Stimulated activated CD8-positive, alpha-beta memory T cell treated with anti-CD3 and anti-CD28 coated beads, Interleukin-7, amount 100 ng/mL, for 24 hours (primary cell): ENCODE measurements around the gene SELENOO.
A peak's percentile ranks its signal among the peaks of the same experiment; 100 is the strongest.

ENCODE experiments used
- DNase-seq: peaks from one replicate; pipeline ENCODE4 v3.0.0-alpha.2; 2020; ENCODE audit warnings: low read depth

Gene SELENOO

DNA sequence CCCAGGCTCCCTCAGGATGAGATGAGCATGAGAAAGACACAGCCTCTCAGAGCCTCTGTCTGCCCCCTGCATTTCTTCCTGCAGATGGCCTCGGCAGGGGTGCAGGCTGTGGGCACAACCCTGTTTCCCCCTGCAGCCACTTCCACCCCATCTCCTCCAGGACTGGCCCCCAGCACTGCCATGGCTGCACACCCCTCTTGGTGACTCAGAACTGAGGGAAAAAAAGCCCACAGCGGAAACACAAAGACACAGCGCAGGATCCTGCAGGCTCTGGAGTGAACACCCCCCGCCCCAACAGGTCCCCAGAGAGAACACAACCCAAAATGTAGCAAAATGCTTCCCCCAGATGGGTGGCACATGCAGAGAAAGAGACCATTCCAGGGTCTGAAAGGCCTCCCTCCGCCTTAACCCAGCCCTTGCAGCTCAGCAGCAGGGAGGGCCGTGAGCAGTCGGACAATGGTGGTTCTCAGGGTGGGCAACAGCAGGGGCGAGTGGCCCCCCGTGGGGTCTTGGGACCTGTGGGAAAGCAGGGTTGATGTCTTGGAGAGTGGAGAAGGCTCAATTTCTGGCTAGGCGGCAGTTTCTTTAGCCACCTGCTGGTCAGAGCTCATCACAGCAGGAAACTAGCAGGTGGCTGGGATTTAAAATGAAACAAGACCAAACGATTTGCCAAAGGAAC lies 36.1 kb downstream of the SELENOO start:
- DNase-seq = no peak

DNA sequence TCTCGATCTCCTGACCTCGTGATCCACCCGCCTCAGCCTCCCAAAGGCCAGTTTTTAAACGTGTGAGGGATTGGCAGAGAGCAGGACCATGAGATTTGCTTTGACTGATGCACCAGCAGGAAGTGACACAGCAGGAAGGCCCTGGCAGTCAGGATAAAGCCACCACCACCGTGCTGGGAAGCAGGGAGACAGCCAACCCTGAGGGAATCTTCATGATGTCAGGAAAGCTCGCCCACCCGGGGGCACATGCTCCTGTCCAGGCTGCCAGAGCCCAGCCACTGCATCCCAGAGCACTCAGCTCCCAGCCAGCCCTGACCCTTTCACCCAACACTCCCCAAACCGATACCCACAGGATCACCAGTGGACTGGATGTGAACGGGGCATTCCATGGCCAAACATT lies 37.9 kb downstream of the SELENOO start:
- no peak for DNase-seq

DNA sequence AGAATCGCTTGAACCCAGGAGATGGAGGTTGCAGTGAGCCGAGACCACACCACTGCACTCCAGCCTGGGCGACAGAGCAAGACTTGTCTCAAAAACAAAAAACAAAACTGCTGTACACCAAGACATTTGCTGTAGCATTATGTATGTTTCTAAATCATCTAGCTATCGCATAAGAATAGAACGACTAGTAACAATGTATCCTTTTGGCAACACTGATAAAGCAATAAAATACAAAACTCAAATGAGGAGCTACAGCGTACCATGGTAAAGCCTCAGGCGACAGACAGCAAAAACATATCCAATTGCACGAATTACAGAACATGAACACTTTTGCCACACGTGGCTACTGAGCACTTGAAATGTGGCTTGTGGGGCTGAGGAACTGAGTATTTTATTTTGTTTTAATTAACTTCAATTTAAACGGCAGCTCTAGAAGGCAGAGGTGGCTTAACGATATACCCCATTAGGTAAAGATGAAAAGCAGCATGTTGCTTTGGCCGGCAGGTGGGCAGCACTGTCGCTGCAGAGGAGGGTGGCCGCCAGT lies 41.7 kb downstream of the SELENOO start:
- DNase-seq = no peak

DNA sequence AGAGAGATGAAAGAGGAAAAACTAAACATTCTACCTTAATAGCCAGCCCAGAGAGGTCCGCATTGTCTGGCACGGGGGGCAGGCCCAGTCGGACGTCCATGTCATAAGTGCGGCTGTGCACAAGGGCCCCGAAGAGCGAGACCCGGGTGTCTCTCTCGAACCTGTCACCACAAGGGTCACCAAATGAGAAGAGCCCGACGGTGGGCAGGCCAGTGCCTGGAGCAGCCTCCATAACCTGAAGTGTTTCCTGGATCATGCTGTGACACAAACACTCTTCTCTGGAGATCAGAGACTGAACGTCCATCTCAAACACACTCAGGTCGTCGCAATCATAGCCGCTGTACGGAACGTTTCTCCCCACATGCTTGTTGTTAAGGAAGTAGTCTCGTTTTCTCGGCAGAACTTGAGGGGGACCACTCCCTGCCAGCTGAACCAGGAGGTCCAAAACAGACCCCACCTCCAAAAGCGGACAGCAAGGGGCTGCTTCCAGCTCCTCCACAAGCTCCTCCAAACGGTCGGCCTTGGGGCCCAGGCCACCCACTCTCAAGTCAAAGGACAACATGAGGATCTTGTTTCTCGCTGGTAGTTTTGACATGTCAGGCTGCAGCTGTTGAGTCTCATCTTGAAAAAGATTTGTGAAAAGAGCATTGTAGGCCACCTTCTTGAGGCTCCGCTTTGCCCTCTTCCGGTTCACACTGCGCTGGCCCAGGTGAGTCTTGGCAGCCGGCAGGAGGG lies 43.0 kb downstream of the SELENOO start:
- no peak for DNase-seq

DNA sequence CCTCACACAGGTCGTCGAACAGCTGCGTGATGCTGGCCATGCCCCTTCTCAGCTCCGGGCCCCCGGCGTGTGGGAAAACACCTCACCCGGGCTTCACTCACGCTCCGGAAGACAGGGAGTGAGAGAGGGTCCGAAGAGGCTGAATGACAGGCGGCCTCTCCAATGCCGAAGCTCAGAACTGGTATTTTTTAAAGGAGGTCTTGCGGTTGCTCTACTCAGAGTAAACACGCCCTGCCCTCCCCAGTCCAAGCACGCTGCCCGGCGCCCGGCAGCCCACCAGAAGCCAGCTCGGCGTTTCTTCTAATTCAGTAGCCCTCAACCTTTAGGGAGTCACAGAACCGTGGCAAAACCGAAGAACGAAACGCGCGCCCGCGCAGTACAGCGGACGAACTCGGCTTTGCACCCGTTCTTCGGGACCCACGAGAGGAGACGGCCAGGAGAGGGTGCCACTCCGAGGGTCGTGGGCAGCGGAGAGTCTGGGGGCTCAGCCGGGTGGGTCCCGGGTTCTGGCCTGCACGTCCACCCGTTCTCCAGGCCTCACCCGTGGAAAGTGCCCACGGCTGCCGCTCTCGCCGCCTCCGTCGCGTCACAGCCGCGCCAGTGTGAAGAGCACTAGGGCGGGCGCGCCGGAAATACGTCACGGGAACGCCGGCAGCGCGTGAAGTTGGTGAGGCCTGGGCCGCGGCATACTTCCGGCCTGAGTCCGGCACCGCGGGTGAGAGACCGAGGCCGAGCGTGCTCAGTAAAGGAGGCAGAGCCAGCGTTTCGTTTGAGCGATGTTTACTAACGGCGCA lies 43.8 kb downstream of the SELENOO start, which contains the start of gene TUBGCP6:
Gene TUBGCP6, minus strand, starts transcription at position 604 of the 794 bp plus-strand sequence. Its CDS starts 564 bp downstream, at position 40.
- DNase-seq = peak; percentile 85

DNA sequence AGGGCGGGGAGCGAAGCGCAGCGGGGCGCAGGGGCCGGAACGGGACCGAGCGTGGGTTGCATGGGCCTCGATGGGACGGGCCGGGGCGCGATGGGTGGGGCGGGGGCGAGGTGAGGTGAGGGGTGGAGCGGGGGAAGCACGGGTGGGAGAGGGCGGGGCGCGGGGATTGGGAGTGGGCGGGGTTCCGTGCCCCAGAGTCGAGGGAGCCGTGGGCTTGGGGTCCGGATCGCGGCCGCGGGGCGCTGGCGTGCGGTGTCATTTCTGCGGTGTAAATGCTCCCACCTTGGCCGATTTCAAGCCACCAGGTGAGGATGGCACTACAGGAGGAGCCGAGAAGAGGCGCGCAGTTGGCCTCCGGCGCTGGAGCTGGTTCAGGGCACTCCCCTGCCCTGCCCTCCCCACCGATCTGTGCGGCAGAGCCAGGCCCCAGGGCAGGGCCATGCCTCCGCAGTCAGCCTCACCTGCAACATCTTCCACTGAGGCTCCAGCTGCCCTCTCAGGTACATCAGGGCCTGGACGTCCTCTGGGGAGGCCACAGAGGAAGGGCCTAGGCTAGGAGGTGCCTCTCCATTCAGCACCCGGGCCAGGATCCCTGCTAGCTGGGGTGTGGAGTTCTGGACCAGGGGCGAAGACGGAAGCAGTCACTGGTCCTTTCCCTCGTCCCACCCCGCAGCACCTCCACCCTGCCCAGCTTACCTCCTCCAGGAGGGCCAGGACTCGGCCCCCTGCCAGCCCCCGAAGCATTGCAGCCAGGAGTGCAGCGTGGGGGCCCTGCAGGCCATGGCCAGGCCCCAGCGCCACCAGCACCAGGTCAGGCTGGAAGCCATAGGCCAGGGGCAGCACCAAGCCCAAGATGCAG lies 44.6 kb downstream of the SELENOO start:
- no peak for DNase-seq

DNA sequence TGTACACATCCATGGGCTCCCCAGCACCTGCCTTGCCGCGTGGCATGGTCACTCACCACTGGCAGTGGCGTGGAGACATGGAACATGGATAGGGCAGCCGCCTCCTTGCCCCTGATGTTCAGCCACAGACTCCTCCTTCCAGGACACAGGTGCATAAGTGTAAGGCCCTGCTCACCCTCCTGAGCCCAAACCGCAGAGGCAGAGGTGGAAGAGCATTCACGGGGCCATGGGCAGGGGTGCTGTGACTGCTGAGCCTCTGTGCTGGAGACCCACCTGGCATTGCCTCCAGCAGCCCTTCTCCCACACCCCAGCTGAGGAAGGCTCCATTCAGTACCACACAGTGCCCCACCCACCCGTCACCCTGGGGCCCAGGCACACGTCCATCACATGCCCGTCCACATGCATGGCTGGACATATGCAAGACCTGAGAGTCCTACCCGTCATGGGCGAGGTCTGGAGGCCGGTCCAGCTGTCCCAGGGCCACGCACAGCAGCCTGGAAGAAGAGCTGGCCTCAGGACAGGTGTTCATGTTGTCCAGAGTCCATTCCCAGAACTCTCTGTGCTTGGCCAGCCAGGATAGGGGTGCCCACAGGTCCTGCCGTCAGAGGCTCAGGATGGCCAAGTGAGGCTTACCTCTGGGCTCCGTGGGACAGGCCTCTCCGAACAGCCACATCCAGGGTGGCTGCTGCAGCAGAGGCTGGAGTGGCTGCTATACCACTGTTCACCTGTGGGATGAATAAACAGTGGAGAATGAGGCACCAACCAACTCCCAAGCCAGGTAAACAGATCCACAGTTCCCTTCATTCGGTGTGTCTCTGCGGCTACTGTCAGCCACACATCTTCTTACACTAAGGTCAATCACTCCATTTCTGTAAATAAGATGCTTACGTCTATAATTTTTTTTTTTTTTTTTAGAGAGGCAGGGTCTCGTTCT lies 45.7 kb downstream of the SELENOO start:
- DNase-seq = no peak

DNA sequence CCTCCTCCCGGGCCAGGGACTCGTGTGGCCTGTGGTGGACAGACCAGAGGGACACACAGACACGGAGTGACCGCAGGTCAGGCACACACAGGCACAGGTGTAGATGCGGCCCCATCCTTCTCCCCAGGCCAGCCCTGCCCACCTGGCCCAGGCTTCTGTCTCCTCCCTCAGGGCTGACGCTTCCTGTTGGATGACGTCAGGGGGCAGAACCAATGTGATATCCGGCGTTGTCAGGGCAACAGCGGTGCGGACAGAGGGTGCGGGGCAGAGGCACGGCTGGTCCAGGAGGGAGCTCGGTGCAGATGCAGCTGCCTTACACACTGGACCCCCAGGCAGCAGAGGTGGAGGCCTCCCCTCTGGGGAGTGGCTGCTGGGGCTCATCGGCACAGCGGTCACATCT lies 46.9 kb downstream of the SELENOO start:
- no peak for DNase-seq

DNA sequence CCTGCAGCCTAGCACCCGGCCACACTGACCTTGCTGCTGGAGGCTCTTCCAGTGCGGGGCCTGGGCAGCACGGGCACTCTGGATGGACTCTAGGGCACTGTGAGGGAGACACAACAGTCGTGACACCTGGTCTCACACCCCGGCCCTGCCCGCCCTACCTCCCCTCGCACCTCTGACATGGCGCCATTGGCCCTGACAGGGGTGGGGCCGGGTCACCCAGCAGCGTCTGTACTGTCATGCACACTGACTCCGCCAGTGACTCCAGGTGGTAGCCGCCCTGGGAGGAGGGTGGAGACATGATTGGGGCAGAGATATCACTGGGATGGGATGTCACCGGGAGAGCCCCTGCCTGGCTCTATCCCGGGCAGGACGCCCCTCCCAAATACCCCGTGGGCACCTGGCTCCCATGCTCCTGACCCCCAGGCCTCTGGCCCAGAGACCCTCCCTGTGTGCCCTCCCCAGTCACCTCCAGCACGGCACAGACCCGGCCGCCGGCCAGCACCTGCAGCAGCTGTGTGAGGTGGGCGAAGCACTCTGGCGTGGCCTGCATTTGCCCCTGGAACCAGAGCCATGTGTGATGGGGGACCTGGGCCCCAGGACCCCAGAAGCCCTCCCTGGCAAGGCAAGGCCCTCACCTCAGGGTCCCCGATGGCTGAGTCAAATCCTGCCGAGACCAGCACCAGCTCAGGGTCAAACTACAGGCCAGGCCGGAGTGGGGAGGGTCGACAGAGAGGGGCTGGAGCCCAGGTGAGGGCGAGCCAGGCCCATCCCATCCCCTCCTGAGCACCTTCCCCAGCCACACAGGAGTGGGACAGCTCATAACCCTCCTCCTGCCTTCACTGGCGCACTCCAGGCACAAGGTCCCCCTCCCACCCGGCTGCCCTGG lies 47.6 kb downstream of the SELENOO start:
- no peak for DNase-seq

DNA sequence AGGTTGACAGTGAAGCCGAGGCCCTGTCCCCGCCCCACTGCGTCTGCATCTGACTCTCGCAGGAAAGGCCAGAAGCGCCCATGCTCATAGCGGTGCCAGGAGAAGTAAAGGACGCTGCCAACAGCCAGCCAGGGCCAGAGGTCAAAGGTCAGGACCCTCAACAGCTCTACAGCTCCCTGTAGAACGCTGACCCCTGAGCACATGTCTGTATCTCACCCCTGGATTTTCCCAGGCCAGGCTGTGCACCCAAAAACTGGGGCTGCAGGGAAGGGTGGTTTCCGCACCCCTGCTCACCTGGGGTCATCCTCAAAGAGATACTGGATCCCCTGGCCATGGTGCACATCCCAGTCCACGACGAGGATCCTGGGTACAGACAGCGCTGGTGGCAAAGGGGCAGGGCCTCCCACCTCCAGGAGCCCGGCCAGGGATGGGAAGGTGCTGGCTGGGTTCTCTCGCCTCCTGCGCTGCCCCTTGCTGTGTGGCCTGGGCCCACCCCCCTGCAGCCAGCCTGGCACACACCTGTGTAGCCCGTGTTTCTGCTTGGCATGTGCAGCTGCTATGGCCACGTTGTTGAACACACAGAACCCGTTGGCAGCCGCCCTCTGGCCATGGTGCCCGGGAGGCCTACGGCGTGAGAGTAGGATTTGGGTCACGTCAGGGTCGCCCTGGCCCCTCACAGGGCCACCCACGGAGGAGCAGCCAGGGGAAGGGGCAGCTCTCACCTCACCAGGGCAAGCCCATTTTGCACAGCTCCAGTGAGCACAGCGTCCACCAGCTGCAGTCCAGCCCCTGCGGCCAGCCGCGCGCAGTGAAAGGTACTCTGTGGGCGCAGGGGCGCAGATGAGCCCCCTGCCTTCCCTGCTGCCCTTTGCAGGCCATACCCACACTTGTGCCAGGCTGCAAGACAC lies 48.8 kb downstream of the SELENOO start:
- DNase-seq = no peak

DNA sequence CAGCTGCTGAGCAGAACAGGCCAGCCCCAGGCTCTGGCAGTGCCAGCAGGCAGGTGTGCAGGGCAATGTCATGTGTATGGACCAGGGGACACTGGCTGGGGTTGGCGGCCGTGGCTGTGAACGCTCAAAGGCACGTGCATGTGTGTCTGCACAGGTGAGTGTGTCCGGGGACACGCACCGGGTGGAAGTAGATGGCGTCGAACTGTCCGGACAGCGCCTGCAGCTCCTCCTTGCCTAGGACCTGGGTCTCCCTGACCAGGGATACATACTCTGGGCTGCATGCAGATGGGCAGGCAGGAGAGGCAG lies 49.4 kb downstream of the SELENOO start:
- no peak for DNase-seq

DNA sequence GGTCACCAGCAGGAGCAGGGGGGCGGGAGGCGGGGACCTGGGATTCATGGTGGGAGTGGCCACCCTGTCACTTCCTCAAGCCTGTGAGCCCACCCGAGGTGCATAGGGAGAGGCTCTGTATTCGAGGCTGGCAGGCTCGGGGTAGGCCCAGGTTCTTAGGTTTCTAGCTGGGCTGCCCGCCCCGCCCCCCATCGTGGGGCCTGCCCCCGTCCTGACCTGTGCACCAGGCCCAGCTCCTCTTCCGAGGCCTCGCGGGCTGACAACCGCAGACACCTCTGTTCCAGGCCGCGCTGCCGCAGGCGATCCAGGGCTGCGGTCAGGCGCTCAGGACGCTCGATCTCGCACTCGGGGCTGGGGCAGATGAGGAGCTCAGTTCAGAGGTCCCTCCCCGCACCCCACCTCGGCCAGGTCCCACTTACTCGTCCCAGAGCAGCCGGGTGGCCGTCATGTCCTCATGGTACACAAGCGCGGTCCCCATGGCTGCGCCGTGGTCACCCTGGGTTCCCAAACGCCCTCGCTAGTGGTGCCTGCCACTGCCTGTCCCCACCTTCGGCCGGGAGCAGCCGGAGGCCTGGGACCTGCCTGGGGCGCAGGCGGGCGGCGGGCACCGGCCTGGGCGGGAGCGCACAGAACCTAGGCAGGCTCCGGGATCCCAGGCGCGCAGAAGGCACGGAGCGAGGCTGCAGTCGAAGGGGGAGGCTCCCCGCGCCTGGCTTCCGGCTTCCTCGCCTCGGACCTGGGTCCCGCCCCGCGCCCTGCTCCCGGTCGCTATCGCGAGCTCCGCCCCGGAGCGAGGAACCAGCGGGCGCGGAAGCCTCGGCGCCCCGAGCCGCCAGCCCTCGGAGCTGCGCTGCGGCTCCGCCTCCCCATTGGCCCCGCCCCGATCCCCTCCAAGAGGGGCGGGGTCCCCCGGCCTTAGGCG lies 50.0 kb downstream of the SELENOO start, which contains the start of gene HDAC10:
Gene HDAC10, minus strand, starts transcription at position 711 of the 922 bp plus-strand sequence. Its CDS starts 233 bp downstream, at position 478.
- DNase-seq = no peak

DNA sequence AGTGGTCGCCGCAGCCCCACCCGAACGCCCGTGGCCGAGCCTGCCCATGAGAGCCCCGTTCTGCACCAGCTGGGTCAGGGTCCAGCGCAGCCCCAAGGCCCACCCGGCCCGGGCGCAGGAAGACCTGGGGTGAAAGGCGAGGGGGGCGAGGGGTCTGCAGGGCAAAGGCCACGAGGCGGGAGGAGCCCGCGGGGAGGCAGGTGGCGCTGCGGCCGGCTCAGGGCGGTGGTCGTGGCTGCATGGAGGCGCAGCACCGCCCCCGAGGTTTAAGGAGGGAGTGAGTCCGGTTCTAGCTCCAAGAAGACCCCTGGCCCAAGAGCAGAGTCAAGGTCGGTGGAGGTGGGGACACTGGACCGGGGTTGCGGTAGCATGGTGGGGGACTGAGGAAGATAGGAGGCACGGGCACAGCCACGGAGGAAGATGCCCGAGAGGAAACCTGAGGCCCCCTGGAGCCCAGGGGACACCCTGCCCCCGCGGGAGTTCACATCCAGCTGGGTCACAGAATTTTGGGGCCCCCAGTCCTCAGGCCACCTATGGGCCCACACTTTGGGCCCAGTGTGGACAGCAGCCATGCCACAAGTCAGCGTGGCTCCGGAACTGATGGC lies 50.8 kb downstream of the SELENOO start:
- no peak for DNase-seq

DNA sequence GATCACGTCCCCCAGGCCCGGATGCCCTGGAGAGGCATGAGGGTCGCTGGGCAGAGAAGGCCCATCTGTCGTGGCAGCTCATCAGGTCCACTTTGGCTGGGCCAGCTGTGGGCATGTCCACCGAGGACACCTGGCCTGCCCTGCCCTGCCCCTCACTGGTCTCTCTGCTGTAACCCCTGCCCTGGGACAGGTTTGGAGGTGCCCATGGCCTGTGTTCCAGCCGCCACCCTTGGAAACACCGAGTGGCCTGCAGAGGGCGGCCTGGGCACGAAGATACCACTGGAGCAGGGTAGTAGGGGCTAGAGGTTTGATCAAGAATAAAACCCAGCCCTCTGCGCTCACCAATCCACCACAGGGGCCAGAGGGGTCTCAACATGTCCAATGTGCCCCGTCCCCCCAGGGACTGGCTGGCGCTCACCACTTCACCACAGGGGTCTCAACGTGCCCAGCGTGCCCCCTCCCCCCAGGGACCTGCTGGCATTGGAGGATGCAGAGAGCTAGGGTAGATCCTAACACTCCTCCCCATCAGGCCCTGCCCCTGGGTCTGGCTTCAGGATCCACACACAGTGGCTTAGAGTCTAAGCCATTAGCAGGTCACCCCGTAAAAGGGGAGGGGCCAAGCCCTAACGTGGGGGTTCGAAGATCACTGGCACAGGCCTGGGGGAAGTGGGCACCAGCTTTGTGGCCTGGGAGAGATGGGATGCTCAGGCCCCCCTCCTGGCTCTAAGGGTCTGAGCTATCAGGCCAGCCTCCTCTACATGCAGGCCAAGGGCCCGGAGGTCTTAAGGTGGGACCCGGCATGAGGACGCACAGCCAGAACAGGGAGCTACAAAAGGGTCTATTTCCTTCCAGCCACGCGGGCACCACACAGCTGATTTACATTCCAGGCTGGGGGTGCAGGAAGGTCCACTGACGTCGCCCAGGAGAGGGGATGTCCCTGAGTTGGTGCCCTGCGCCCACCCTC lies 51.6 kb downstream of the SELENOO start:
- DNase-seq = no peak

DNA sequence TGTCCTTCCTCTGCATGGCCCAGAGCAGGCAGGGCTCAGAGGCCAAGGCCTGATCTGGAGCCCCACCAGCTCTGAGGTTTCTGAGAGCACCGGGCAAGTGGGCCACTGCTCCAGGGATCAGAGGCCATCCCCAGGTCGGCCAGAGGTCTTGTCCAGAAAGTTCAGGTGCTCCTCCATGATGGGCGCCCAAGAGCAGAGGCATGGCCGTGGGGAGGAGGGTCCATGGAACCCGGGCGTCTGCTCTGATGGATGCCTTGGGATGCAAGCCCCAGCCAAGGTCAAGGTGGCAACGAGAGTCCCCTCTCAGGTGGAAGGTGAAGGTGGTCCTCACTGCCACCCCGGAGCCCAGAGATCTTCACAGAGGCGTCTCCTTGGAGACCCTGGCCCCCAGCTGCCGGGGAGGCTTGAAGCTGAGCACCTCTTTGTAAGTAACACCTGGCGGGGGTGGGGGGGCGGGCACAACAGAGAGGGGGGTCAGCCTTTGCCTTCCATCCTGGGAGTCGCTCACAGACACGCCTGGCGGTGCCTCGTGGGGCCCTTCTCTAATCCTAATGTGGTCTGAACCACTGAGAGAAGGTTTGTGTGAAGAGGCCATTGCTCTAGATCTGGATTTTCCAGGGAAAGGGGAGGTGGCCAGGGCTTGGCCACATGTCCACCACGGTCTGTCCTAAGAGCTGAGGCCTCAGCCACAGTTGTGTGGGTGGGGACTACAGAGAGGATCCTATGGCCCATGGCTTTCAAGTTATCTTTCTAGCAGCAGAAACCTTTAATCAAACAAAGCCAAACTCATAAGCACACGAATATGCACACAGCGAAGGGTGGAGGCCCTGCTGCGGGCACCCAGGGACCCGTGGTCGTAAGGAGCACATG lies 52.5 kb downstream of the SELENOO start:
- DNase-seq = no peak
